ENCODE results near the gene PLK3.

DNA sequence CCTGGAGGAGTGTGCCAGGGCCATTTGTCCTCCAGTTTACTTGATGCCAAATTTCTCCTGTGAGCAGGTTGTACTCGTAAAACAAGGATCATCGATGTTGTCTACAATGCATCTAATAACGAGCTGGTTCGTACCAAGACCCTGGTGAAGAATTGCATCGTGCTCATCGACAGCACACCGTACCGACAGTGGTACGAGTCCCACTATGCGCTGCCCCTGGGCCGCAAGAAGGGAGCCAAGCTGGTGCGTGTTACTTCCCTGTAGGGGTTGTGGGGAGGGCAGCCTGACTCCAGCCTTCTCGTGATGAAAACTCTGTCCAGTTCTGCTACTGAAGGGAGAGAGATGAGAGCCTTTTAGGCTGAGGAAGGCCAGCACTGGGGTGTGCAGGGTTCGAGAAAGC lies 22.6 kb upstream of the PLK3 start:
- no peak for TF ChIP-seq U2AF2 (optimal IDR thresholded peaks at IDR 0.05; ENCODE audit: low read depth, low read length)
- no peak for TF ChIP-seq ZNF263 (CRISPR knock-in tag; IDR thresholded peaks at IDR 0.05; ENCODE audit: borderline replicate concordance)
- TF ChIP-seq, protein P1, sequence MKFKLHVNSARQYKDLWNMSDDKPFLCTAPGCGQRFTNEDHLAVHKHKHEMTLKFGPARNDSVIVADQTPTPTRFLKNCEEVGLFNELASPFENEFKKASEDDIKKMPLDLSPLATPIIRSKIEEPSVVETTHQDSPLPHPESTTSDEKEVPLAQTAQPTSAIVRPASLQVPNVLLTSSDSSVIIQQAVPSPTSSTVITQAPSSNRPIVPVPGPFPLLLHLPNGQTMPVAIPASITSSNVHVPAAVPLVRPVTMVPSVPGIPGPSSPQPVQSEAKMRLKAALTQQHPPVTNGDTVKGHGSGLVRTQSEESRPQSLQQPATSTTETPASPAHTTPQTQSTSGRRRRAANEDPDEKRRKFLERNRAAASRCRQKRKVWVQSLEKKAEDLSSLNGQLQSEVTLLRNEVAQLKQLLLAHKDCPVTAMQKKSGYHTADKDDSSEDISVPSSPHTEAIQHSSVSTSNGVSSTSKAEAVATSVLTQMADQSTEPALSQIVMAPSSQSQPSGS (CRISPR knock-in tag; IDR thresholded peaks at IDR 0.05), result no peak
- TF ChIP-seq, protein P2, sequence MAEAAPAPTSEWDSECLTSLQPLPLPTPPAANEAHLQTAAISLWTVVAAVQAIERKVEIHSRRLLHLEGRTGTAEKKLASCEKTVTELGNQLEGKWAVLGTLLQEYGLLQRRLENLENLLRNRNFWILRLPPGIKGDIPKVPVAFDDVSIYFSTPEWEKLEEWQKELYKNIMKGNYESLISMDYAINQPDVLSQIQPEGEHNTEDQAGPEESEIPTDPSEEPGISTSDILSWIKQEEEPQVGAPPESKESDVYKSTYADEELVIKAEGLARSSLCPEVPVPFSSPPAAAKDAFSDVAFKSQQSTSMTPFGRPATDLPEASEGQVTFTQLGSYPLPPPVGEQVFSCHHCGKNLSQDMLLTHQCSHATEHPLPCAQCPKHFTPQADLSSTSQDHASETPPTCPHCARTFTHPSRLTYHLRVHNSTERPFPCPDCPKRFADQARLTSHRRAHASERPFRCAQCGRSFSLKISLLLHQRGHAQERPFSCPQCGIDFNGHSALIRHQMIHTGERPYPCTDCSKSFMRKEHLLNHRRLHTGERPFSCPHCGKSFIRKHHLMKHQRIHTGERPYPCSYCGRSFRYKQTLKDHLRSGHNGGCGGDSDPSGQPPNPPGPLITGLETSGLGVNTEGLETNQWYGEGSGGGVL (CRISPR knock-in tag; IDR thresholded peaks at IDR 0.05), result no peak
- TF ChIP-seq, protein P3, sequence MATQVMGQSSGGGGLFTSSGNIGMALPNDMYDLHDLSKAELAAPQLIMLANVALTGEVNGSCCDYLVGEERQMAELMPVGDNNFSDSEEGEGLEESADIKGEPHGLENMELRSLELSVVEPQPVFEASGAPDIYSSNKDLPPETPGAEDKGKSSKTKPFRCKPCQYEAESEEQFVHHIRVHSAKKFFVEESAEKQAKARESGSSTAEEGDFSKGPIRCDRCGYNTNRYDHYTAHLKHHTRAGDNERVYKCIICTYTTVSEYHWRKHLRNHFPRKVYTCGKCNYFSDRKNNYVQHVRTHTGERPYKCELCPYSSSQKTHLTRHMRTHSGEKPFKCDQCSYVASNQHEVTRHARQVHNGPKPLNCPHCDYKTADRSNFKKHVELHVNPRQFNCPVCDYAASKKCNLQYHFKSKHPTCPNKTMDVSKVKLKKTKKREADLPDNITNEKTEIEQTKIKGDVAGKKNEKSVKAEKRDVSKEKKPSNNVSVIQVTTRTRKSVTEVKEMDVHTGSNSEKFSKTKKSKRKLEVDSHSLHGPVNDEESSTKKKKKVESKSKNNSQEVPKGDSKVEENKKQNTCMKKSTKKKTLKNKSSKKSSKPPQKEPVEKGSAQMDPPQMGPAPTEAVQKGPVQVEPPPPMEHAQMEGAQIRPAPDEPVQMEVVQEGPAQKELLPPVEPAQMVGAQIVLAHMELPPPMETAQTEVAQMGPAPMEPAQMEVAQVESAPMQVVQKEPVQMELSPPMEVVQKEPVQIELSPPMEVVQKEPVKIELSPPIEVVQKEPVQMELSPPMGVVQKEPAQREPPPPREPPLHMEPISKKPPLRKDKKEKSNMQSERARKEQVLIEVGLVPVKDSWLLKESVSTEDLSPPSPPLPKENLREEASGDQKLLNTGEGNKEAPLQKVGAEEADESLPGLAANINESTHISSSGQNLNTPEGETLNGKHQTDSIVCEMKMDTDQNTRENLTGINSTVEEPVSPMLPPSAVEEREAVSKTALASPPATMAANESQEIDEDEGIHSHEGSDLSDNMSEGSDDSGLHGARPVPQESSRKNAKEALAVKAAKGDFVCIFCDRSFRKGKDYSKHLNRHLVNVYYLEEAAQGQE (IDR thresholded peaks at IDR 0.05; ENCODE audit: borderline replicate concordance), result no peak
- TF ChIP-seq, protein P3 (CRISPR knock-in tag; IDR thresholded peaks at IDR 0.05; ENCODE audit: low read depth), result no peak
- TF ChIP-seq, protein P4, sequence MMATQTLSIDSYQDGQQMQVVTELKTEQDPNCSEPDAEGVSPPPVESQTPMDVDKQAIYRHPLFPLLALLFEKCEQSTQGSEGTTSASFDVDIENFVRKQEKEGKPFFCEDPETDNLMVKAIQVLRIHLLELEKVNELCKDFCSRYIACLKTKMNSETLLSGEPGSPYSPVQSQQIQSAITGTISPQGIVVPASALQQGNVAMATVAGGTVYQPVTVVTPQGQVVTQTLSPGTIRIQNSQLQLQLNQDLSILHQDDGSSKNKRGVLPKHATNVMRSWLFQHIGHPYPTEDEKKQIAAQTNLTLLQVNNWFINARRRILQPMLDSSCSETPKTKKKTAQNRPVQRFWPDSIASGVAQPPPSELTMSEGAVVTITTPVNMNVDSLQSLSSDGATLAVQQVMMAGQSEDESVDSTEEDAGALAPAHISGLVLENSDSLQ (IDR thresholded peaks at IDR 0.05), result no peak
- TF ChIP-seq, protein P5, sequence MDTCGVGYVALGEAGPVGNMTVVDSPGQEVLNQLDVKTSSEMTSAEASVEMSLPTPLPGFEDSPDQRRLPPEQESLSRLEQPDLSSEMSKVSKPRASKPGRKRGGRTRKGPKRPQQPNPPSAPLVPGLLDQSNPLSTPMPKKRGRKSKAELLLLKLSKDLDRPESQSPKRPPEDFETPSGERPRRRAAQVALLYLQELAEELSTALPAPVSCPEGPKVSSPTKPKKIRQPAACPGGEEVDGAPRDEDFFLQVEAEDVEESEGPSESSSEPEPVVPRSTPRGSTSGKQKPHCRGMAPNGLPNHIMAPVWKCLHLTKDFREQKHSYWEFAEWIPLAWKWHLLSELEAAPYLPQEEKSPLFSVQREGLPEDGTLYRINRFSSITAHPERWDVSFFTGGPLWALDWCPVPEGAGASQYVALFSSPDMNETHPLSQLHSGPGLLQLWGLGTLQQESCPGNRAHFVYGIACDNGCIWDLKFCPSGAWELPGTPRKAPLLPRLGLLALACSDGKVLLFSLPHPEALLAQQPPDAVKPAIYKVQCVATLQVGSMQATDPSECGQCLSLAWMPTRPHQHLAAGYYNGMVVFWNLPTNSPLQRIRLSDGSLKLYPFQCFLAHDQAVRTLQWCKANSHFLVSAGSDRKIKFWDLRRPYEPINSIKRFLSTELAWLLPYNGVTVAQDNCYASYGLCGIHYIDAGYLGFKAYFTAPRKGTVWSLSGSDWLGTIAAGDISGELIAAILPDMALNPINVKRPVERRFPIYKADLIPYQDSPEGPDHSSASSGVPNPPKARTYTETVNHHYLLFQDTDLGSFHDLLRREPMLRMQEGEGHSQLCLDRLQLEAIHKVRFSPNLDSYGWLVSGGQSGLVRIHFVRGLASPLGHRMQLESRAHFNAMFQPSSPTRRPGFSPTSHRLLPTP (IDR thresholded peaks at IDR 0.05; ENCODE audit: borderline replicate concordance, extremely low read depth, insufficient read length), result no peak
- TF ChIP-seq, protein P6, sequence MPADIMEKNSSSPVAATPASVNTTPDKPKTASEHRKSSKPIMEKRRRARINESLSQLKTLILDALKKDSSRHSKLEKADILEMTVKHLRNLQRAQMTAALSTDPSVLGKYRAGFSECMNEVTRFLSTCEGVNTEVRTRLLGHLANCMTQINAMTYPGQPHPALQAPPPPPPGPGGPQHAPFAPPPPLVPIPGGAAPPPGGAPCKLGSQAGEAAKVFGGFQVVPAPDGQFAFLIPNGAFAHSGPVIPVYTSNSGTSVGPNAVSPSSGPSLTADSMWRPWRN (IDR thresholded peaks at IDR 0.05; ENCODE audit: low read depth), result no peak
- TF ChIP-seq, protein P7, sequence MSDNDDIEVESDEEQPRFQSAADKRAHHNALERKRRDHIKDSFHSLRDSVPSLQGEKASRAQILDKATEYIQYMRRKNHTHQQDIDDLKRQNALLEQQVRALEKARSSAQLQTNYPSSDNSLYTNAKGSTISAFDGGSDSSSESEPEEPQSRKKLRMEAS (CRISPR knock-in tag; IDR thresholded peaks at IDR 0.05), result no peak
- TF ChIP-seq ZNF23 (CRISPR knock-in tag; IDR thresholded peaks at IDR 0.05), result no peak
- TF ChIP-seq, protein P8, sequence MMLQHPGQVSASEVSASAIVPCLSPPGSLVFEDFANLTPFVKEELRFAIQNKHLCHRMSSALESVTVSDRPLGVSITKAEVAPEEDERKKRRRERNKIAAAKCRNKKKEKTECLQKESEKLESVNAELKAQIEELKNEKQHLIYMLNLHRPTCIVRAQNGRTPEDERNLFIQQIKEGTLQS (IDR thresholded peaks at IDR 0.05), result no peak
- TF ChIP-seq, protein P8 (CRISPR knock-in tag; conservative IDR thresholded peaks at IDR 0.05), result no peak
